ENCODE measurements around the gene PAOX.

The PAOX gene

GRCh38 chr10:133379152-133379800 is at the start of gene PAOX:
TSS of gene PAOX (plus strand) at chr10:133379262. CDS start at chr10:133379317, 55 bp downstream.
- peak; percentile 46 for DNase-seq

GRCh38 chr10:133329491-133330202 is 49.4 kb upstream of the PAOX start:
- peak; percentile 89 for DNase-seq

GRCh38 chr10:133332936-133333699 is 45.9 kb upstream of the PAOX start:
- no peak for DNase-seq

- DNase-seq = peak; percentile 37
Measured at GRCh38 chr10:133334503-133335245, 44.4 kb upstream of the PAOX start.

- DNase-seq = peak; percentile 89
Measured at GRCh38 chr10:133335246-133336117, 43.6 kb upstream of the PAOX start.

- no peak for DNase-seq
Measured at GRCh38 chr10:133336118-133336576, 42.9 kb upstream of the PAOX start.

GRCh38 chr10:133336577-133337369 is 42.3 kb upstream of the PAOX start, which contains the start of gene CALY:
TSS of gene CALY (minus strand) at chr10:133336896. CDS start at chr10:133328989, 7,907 bp downstream.
- peak; percentile 91 for DNase-seq

- DNase-seq = no peak
Measured at GRCh38 chr10:133337370-133337725, 41.7 kb upstream of the PAOX start.

- no peak for DNase-seq
Measured at GRCh38 chr10:133338080-133339071, 40.7 kb upstream of the PAOX start.

GRCh38 chr10:133339708-133340380 is 39.2 kb upstream of the PAOX start:
- no peak for DNase-seq

- no peak for DNase-seq
Measured at GRCh38 chr10:133341983-133342382, 37.1 kb upstream of the PAOX start.

- no peak for DNase-seq
Measured at GRCh38 chr10:133342942-133343341, 36.1 kb upstream of the PAOX start.

- DNase-seq = no peak
Measured at GRCh38 chr10:133343558-133343957, 35.5 kb upstream of the PAOX start.

GRCh38 chr10:133344236-133344635 is 34.8 kb upstream of the PAOX start:
- no peak for DNase-seq

GRCh38 chr10:133346413-133346812 is 32.6 kb upstream of the PAOX start:
- DNase-seq = no peak

GRCh38 chr10:133347710-133348517 is 31.1 kb upstream of the PAOX start:
- no peak for DNase-seq

GRCh38 chr10:133349160-133349568 is 29.9 kb upstream of the PAOX start:
- no peak for DNase-seq

GRCh38 chr10:133349577-133350011 is 29.5 kb upstream of the PAOX start:
- no peak for DNase-seq

Data from activated CD4-positive, alpha-beta T cell treated with anti-CD3 and anti-CD28 coated beads, Interleukin-2, amount 50 U/mL, for 1 hour (primary cell).